Aorta (tissue), 5 donors: ENCODE measurements around the gene TSHZ2. TPM values are rescaled to one million over a fixed set of nuclear protein-coding genes. Genes with fewer than 3 reads are reported as not detected.

Experiments used
- ATAC-seq: fragments of 200-7000 bp; cut with Tn5 transposase; one replicate; pipeline ENCODE4 v1.9.1; 2022; ENCODE audit warnings: moderate library complexity; ENCODE audit not compliant: low FRiP score
- DNase-seq, 2 donors: peaks; one replicate each; pipeline ENCODE4 v3.0.0-alpha.2; 2020
- H3K27ac ChIP-seq, 2 donors: one replicate each; pipeline ENCODE4 v1.5.1; 2013; ENCODE audit warnings: low read length in 2 of 2, mild to moderate bottlenecking in 2 of 2, moderate library complexity in 2 of 2, control low read depth in 1 of 2, inconsistent platforms in 1 of 2, low read depth in 1 of 2
- H3K27me3 ChIP-seq, 2 donors: one replicate each; pipeline ENCODE4 v1.6.1; 2013; ENCODE audit warnings: control low read depth in 1 of 2, low read length in 1 of 2, mild to moderate bottlenecking in 1 of 2, moderate library complexity in 1 of 2; ENCODE audit not compliant: insufficient read depth in 2 of 2, control insufficient read depth in 1 of 2
- H3K36me3 ChIP-seq, 2 donors: one replicate each; pipeline ENCODE4 v1.6.1; 2013; ENCODE audit warnings: control low read depth in 1 of 2, low read length in 1 of 2, mild to moderate bottlenecking in 1 of 2; ENCODE audit not compliant: insufficient read depth in 2 of 2, control insufficient read depth in 1 of 2
- H3K4me1 ChIP-seq, 2 donors: one replicate each; pipeline ENCODE4 v1.6.1; 2013; ENCODE audit warnings: low read length in 2 of 2, control low read depth in 1 of 2, mild to moderate bottlenecking in 1 of 2, moderate library complexity in 1 of 2; ENCODE audit not compliant: insufficient read depth in 2 of 2, control insufficient read depth in 1 of 2
- H3K4me3 ChIP-seq, 2 donors: one replicate each; pipeline ENCODE4 v1.5.1; 2013; ENCODE audit warnings: low read length in 2 of 2, control low read depth in 1 of 2, mild to moderate bottlenecking in 1 of 2
- H3K9me3 ChIP-seq: one replicate; pipeline ENCODE4 v1.6.1; 2013; ENCODE audit warnings: mild to moderate bottlenecking, low read length; ENCODE audit not compliant: control insufficient read depth
- WGBS, 2 donors: extraction: QIAGEN DNeasy Blood & Tissue Kit; methylation state at CpG; one replicate each; pipeline ENCODE4 v1.1.7; 2013; 5-methylcytosine and 5-hydroxymethylcytosine counted together
- intact Hi-C, 2 donors: fragments of 100-400 bp; cut with DNase I; formaldehyde crosslinking; loops; one replicate each; pipeline versions ENCODE4 v1.14.2 to v1.15.0; 2022
- polyA plus RNA-seq, 2 donors: library from polyadenylated mRNA; stranded (reverse); fragments of 200-250 nt; gene quantifications; one replicate each; pipeline ENCODE4 v1.2.3, GENCODE V29; 2013
- total RNA-seq, 2 donors: library from RNA; stranded (reverse); fragmentation: NEBNext Ultra II Directional; extraction: Animal tissue kit (Norgen Biotek cat#: 25700); gene quantifications; one replicate each; pipeline ENCODE4 v1.2.1, GENCODE V29; 2021
- donor health status: healthy with polysubstance abuse.
- donor health status: Bipolar disorder and iron deficiency.
- donor health status: DM: no; HTN: no; CAD: no.
- donor health status: DM: no; HTN: no; CAD: no.
- donor health status: DM: yes; HTN: yes; CAD: no.

Gene TSHZ2
- total and polyA plus RNA-seq, 4 donors, result 0.08 to 95.4 (median 13.3) TPM

GRCh38 chr20:53210931-53211330 is 238.8 kb downstream of the TSHZ2 start:
- ATAC-seq (no peak), DNase-seq (no peak)
- intact Hi-C loops, result no loop called here
- Histone ChIP-seq H3K4me3 (no peak overlapping the region), H3K27me3 (no peaks in the 10 kb centered on the region), H3K36me3 (no peaks in the 10 kb centered on the region), H3K9me3 (no peaks in the 10 kb centered on the region), H3K27ac (no peak overlapping the region), H3K4me1 (no peaks in the 10 kb centered on the region)
- 48 to 61% methylated on average over 3 of the region's 3 CpGs for WGBS, 2 donors

GRCh38 chr20:53212018-53212417 is 239.9 kb downstream of the TSHZ2 start:
- H3K27ac ChIP-seq, result no peak overlapping the region
- no peaks in the 10 kb centered on the region for H3K27me3 ChIP-seq
- ATAC-seq, result no peak
- intact Hi-C loops, result no loop called here
- H3K9me3 ChIP-seq, result no peaks in the 10 kb centered on the region
- 70 to 79% methylated on average over 5 of the region's 5 CpGs for WGBS, 2 donors
- H3K4me3 ChIP-seq, result no peak overlapping the region
- no peaks in the 10 kb centered on the region for H3K36me3 ChIP-seq
- DNase-seq, result no peak
- no peaks in the 10 kb centered on the region for H3K4me1 ChIP-seq

DNA sequence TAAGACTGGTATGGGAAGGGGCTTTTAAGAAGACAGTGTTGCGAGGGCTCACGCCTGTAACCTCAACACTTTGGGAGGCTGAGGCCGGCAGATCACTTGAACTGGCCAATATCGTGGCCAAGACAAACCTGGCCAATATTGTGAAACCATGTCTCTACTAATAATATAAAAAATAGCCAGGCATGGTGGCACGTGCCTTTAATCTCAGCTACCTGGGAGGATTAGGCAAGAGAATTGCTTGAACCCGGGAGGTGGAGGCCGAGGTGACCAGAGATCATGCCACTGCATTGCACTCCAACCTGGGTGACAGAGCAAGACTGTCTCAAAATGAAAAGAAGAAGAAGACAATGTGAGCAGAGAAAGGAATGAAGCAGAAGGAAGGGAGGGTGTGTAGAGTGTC is 242.2 kb downstream of the TSHZ2 start:
- ATAC-seq, result no peak
- Histone ChIP-seq H3K27ac (no peak overlapping the region), H3K4me3 (no peak overlapping the region), H3K4me1 (no peaks in the 10 kb centered on the region), H3K27me3 (no peaks in the 10 kb centered on the region), H3K9me3 (no peaks in the 10 kb centered on the region), H3K36me3 (no peaks in the 10 kb centered on the region)
- no peak for DNase-seq
- intact Hi-C loops, result no loop called here
- WGBS, 2 donors, result 79 to 83% methylated on average over 7 of the region's 7 CpGs

DNA sequence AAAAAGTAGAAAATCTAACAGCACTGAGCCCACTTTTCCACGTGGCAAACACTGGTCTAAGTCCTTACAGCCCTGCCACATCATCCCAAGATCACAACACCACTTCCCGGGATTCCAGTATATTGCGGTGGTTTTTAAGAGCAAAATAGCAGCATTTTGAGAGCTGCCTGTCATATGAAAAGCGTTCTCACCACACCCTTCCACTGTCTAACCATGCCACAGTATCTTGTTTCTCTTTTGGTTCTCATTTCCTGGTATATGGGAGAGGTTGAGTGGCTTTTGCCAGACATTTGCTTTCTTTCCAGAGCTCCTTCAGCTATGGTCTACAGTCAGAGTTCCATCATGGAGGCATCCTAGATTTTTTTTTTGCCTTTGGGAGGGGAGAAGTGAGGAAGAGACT is 243.0 kb downstream of the TSHZ2 start:
- H3K4me1 ChIP-seq, result no peaks in the 10 kb centered on the region
- no peaks in the 10 kb centered on the region for H3K9me3 ChIP-seq
- H3K27ac ChIP-seq, result no peak overlapping the region
- DNase-seq (no peak), ATAC-seq (no peak)
- WGBS, 2 donors, result 75 to 89% methylated on average over 4 of the region's 4 CpGs
- H3K36me3 ChIP-seq, result no peaks in the 10 kb centered on the region
- intact Hi-C loops, result no loop called here
- no peaks in the 10 kb centered on the region for H3K27me3 ChIP-seq
- no peak overlapping the region for H3K4me3 ChIP-seq

GRCh38 chr20:53216478-53216855 is 244.3 kb downstream of the TSHZ2 start:
- no peak for DNase-seq
- Histone ChIP-seq H3K27me3 (no peaks in the 10 kb centered on the region), H3K9me3 (peaks cover 2% of the 10 kb centered on the region), H3K4me3 (no peak overlapping the region), H3K27ac (no peak overlapping the region), H3K36me3 (no peaks in the 10 kb centered on the region), H3K4me1 (no peaks in the 10 kb centered on the region)
- 93 to 97% methylated on average over 2 of the region's 2 CpGs for WGBS, 2 donors
- intact Hi-C loops, result no loop called here
- ATAC-seq, result no peak

DNA sequence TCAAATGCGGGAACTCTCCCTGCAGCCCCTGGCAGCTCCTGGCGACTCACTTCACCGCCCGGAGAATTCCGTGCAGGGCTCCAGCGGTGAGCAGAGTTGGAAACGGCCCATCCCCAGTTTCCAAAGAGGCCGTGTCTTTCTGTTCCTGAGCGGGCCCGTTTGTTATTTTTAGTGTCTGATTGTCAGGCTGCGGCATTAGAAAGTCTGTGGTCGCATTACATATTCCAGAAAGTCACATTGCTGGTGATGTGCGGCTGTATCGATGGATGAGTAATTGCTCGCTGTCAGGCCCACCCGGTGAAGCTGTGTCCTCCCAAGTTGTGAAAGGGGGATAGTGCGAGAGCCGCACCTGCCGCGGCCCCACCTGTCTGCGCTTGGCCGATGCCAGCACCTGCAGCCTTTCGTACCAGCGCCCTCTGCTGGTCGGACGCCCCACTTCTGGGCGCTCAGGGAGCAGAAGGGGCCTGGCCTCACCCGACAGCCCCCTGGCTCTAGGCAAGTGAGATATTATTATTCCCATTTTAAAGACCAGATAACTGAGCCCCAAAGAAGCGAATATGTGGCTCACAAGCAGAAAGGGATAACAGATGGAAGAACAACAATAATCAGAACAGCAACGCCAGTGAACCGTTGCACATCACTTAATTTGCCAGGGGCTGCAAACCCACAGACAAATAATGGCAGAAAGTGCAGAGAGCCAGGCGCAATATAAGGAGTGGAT is 244.9 kb downstream of the TSHZ2 start:
- DNase-seq, result peak; percentile 65 to 89
- intact Hi-C loops, result no loop called here

GRCh38 chr20:53220482-53221307 is 248.5 kb downstream of the TSHZ2 start:
- Histone ChIP-seq H3K4me1 (no peaks in the 10 kb centered on the region), H3K27ac (no peak overlapping the region), H3K9me3 (peaks cover 3% of the 10 kb centered on the region), H3K27me3 (no peaks in the 10 kb centered on the region), H3K36me3 (no peaks in the 10 kb centered on the region), H3K4me3 (no peak overlapping the region)
- WGBS, 2 donors, result 76 to 78% methylated on average over 9 of the region's 9 CpGs
- ATAC-seq (no peak), DNase-seq (no peak)
- intact Hi-C loops, result no loop called here

More for the DNA sequence above, 244.9 kb downstream of the TSHZ2 start:
- Histone ChIP-seq H3K36me3 (no peaks in the 10 kb centered on the region), H3K4me1 (no peaks in the 10 kb centered on the region), H3K9me3 (peaks cover 2% of the 10 kb centered on the region), H3K27ac (no peak overlapping the region), H3K27me3 (no peaks in the 10 kb centered on the region), H3K4me3 (no peak overlapping the region)
- peak; percentile 78 for ATAC-seq
- WGBS, 2 donors, result 14 to 16% methylated on average over 32 of the region's 32 CpGs

DNA sequence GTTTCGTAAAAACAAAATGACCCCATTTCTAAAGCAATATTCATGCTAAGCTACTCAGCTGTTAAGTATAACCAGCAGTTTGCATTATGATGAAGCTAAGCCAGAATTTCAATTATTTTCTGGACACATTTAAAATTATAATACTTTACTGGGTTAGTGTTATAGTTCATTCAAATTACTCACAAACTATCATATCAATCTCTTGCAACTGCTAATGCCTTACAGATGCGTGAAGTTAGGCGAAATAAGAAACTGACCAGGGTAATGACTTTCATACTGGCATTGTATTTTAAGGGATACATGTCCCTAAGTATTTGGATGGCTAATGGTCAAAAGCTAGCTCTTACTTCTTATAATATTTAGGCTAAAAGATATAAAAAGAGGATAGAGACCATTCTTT is 249.6 kb downstream of the TSHZ2 start:
- no peaks in the 10 kb centered on the region for H3K36me3 ChIP-seq
- H3K4me3 ChIP-seq, result no peak overlapping the region
- ATAC-seq (no peak), DNase-seq (no peak)
- 88 to 92% methylated on average over 3 of the region's 3 CpGs for WGBS, 2 donors
- H3K27ac ChIP-seq, result no peak overlapping the region
- H3K9me3 ChIP-seq, result peaks cover 3% of the 10 kb centered on the region
- H3K27me3 ChIP-seq, result no peaks in the 10 kb centered on the region
- no peaks in the 10 kb centered on the region for H3K4me1 ChIP-seq
- intact Hi-C loops, result no loop called here

DNA sequence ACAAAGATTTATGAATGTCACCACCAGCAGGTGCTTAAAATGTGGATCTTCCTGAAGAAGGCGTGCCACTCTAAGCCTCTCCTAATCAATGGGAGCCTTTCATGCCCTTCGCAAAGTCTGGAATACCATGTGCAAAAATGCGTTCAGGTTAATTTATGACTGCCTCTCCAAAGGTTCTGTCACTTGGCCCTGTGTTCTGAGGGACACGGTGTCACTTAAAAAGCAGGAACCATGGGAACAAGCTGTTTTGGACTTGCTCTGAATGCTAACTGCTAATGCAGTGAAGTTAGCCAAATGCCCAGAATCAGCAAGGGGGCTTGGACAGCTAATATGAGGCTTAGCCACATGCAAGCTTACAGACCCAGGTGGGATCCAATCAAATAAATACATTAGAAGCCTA is 250.3 kb downstream of the TSHZ2 start:
- DNase-seq, result no peak
- H3K27me3 ChIP-seq, result no peaks in the 10 kb centered on the region
- intact Hi-C loops, result no loop called here
- WGBS, 2 donors, result 76 to 78% methylated on average over 4 of the region's 4 CpGs
- no peaks in the 10 kb centered on the region for H3K36me3 ChIP-seq
- H3K4me1 ChIP-seq, result no peaks in the 10 kb centered on the region
- peaks cover 3% of the 10 kb centered on the region for H3K9me3 ChIP-seq
- H3K27ac ChIP-seq, result no peak overlapping the region
- H3K4me3 ChIP-seq, result no peak overlapping the region
- no peak for ATAC-seq
